Stimulated activated CD4-positive, alpha-beta T cell treated with anti-CD3 and anti-CD28 coated beads, Interleukin-4, amount 100 ng/mL, for 48 hours (primary cell): ENCODE data around the gene OSBPL2.

Experiments
- DNase-seq, 2 donors: peaks; one replicate each; pipeline ENCODE4 v3.0.0-alpha.2; 2020; ENCODE audit warnings: low read depth in 2 of 2

Gene OSBPL2

GRCh38 chr20:62235777-62236157 is 2.6 kb upstream of the OSBPL2 start:
- DNase-seq: no peak

- DNase-seq: no peak
Measured at GRCh38 chr20:62236200-62236599, 2.1 kb upstream of the OSBPL2 start.

GRCh38 chr20:62236766-62237513 is 1.4 kb upstream of the OSBPL2 start:
- DNase-seq: no peak

GRCh38 chr20:62237514-62237800 is 864 bp upstream of the OSBPL2 start:
- DNase-seq: no peak

- DNase-seq: no peak
Measured at GRCh38 chr20:62238569-62239277, 402 bp downstream of the OSBPL2 start.

GRCh38 chr20:62239278-62239879 is 1.1 kb downstream of the OSBPL2 start:
- DNase-seq: no peak

- no peak for DNase-seq
Measured at GRCh38 chr20:62240020-62240685, 1.8 kb downstream of the OSBPL2 start.

GRCh38 chr20:62241506-62241905 is 3.2 kb downstream of the OSBPL2 start:
- no peak for DNase-seq

- DNase-seq: no peak
Measured at GRCh38 chr20:62242176-62242575, 3.9 kb downstream of the OSBPL2 start.

- no peak for DNase-seq
Measured at GRCh38 chr20:62243106-62243505, 4.8 kb downstream of the OSBPL2 start.

GRCh38 chr20:62243906-62244515 is 5.7 kb downstream of the OSBPL2 start:
- no peak for DNase-seq

- no peak for DNase-seq
Measured at GRCh38 chr20:62244644-62245108, 6.4 kb downstream of the OSBPL2 start.

- no peak for DNase-seq
Measured at GRCh38 chr20:62245911-62246280, 7.6 kb downstream of the OSBPL2 start.

- DNase-seq: no peak
Measured at GRCh38 chr20:62246431-62246830, 8.1 kb downstream of the OSBPL2 start.

- DNase-seq: no peak
Measured at GRCh38 chr20:62246872-62247652, 8.7 kb downstream of the OSBPL2 start.

GRCh38 chr20:62248890-62249560 is 10.7 kb downstream of the OSBPL2 start:
- no peak for DNase-seq

- DNase-seq: no peak
Measured at GRCh38 chr20:62252342-62252966, 14.1 kb downstream of the OSBPL2 start.

- no peak for DNase-seq
Measured at GRCh38 chr20:62253398-62253797, 15.1 kb downstream of the OSBPL2 start.

GRCh38 chr20:62254021-62254724 is 15.9 kb downstream of the OSBPL2 start:
- no peak for DNase-seq

- no peak for DNase-seq
Measured at GRCh38 chr20:62255976-62256375, 17.7 kb downstream of the OSBPL2 start.
